Neuron (in vitro differentiated cells): ENCODE results near the gene PSMB3.

Source experiments
- H2AFZ ChIP-seq: one replicate; pipeline ENCODE4 v1.6.1; 2013; ENCODE audit warnings: low read depth, mild to moderate bottlenecking, inconsistent platforms, low read length, moderate library complexity
- H3K27me3 ChIP-seq: one replicate; pipeline ENCODE4 v1.6.1; 2013; ENCODE audit warnings: low read length; ENCODE audit not compliant: insufficient read depth
- H3K36me3 ChIP-seq: one replicate; pipeline ENCODE4 v1.6.1; 2013; ENCODE audit warnings: low read length; ENCODE audit not compliant: insufficient read depth
- H3K4me1 ChIP-seq: one replicate; pipeline ENCODE4 v1.6.1; 2013; ENCODE audit warnings: low read length; ENCODE audit not compliant: insufficient read depth
- H3K4me3 ChIP-seq: 2 replicates; pipeline ENCODE4 v1.5.1; 2013; ENCODE audit warnings: mild to moderate bottlenecking, low read length, moderate library complexity
- H3K9me3 ChIP-seq: one replicate; pipeline ENCODE4 v1.6.1; 2013; ENCODE audit warnings: low read length

The PSMB3 gene

DNA sequence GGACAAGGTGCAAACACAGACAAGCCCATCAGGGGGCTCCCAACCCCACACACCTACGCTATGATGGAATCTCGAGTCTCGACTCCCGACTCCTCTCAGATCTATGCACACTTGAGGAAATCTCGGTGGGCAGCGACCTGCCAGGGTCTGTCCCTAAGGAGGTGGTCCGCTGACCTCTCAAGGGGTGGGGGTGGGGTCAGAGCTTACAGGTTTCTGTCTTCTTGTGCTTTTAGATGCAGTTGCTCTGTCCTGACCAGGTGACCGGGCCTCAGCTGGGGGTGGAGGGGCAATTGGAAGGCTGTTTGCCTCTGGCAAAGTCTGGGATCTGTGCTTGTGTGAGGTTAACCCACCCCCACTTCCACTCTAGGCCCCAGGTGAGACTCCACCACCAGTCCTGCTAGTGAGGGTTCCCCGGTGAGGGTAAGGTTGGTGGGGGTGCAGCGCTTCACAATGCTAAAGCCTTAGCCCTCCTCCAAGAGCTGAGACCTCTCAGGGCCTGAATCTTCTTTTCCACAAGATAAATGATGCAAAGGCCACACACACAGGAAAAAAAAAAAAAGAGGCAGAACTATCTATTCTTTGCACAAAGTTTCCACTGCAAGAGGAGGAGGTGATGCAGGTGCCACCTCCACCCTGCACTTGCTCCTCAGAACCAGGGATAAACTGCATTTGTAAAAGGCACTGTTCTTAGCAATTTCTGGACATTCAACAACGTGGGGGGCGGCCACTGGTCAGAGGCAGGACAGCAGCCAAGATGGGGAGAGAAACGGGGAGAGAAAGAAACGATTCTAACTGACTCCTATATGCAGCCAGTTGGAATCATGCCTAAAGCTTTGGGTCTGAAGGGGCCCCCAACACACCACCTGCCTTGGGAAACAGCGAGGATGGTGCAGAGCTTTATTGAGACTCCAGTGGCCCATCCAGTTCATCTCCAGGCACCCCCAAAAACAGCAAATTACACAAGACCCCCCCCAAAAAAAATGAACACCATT is 18.3 kb upstream of the PSMB3 start:
- Histone ChIP-seq H3K9me3 (no peaks in the 10 kb centered on the region), H2AFZ (no peak overlapping the region), H3K36me3 (peaks cover 50% of the 10 kb centered on the region), H3K4me1 (peaks cover 16% of the 10 kb centered on the region), H3K4me3 (no peak overlapping the region), H3K27me3 (no peaks in the 10 kb centered on the region)

DNA sequence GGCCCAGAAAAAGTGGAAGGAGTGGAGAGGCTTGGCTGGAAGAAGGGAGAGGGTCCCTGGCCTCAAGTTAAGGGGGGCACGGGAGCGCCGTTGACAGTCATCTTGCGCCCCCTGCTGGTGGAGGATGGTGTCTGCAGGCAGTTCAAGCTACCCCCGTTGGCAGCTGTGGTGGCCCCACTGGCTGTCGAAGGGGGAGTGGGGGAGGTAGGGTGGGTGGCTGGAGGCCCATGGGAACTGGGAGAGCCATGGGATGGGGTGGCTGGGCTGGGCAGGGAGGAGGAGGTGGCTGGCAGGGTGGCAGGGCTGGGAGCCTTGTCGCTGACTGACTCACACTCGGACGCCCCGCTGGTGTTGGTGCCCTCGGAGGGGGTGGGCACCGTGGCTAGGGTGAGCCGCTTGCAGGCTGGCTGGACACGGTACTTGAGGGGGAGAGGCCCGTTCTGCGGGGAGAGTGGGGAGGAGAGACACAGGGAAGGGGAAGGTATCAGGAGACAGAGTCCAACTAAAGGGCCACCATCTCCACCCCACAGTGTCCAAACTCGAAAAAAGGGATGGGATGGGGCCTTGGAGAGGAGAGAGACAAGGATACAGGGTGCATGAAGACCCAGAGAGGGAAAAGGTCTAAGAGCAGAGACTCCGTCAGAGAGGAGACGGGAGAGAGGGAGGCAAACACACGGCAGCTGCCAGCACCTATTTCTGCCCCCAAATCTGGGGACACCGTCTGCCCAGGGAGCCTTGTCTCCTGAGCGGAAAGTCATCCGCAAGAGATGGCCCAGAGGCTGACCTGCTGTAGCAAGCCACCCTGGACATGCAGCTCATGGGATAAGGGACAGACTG is 17.2 kb upstream of the PSMB3 start:
- Histone ChIP-seq H3K27me3 (no peaks in the 10 kb centered on the region), H3K9me3 (no peaks in the 10 kb centered on the region), H3K4me1 (peaks cover 9% of the 10 kb centered on the region), H2AFZ (no peak overlapping the region), H3K4me3 (no peak overlapping the region), H3K36me3 (peaks cover 56% of the 10 kb centered on the region)

DNA sequence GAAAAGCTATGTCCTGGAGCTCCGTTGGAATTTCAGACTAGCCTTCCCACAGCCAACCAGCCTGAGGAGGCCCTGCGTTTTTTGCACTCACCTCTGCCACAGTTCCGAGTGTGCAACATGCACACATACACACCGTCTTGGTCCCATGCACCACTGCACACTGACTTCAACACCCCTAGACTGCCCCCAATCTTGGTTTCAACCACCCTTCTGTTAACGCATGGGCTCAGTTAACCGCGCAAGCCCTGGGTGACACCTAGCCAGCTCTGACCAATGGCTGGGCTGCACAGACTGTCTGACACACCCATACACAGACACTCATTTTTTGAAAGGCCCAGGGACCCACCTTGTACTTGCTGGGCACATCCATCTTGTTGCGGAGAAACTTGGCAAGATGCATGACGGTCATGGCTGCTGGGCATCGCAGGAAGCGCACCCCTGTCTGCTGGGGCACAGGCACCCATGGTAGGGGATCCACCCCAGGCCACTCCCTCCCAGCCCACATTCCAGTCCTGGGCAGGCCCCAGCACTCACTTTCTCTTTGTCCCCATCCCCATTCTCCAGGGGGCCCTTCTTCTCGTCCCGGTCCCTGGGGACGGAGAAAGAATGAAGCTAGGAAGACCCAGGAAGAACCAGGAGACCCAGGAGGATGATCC is 14.4 kb upstream of the PSMB3 start:
- H3K4me1 ChIP-seq, result peaks cover 22% of the 10 kb centered on the region
- no peaks in the 10 kb centered on the region for H3K27me3 ChIP-seq
- H3K4me3 ChIP-seq, result no peak overlapping the region
- H3K9me3 ChIP-seq, result no peaks in the 10 kb centered on the region
- no peak overlapping the region for H2AFZ ChIP-seq
- H3K36me3 ChIP-seq, result peaks cover 54% of the 10 kb centered on the region

DNA sequence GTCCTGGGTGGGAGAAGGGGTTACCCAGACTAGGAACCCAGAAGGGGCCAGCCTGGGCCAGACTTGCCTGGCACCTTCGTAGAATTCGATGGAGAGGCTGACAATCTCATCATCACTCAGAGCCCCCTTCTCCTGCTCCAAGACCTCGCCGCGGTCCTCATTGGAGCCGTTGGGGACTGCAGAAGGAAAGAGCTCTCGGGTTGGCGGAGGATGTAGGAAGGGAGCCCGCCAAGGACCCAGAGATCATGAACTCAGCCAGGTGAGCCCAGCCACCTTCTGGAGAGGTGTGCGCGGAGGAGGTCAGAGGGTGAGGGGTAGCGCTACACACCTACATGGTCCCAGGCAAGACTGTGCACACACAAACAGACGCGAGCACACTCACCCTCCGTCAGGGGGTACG is 13.9 kb upstream of the PSMB3 start:
- Histone ChIP-seq H3K4me1 (peaks cover 28% of the 10 kb centered on the region), H3K36me3 (peaks cover 54% of the 10 kb centered on the region), H3K4me3 (no peak overlapping the region), H3K27me3 (no peaks in the 10 kb centered on the region), H3K9me3 (no peaks in the 10 kb centered on the region), H2AFZ (no peak overlapping the region)

DNA sequence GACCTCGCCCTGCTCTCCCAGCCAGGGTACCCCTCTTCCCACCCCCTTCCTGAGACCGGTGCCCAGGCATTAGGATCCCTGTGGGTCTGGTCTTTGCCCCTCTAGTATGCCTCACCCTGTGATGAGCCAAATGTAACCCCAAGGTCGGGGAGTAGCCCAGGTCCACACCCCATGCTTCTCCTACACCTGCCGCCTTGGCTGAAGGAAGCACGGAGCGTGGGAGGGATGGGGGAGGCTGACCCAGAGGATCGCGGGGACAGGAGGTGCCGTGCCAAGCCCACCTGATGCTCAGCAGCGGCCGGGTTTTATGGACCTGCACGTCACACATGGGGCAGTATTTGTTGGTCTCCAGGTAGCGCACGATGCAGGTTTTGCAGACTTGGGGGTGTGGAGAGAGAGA is 13.2 kb upstream of the PSMB3 start:
- no peak overlapping the region for H2AFZ ChIP-seq
- no peaks in the 10 kb centered on the region for H3K27me3 ChIP-seq
- H3K4me3 ChIP-seq, result no peak overlapping the region
- H3K9me3 ChIP-seq, result no peaks in the 10 kb centered on the region
- H3K4me1 ChIP-seq, result peaks cover 32% of the 10 kb centered on the region
- H3K36me3 ChIP-seq, result peaks cover 50% of the 10 kb centered on the region

DNA sequence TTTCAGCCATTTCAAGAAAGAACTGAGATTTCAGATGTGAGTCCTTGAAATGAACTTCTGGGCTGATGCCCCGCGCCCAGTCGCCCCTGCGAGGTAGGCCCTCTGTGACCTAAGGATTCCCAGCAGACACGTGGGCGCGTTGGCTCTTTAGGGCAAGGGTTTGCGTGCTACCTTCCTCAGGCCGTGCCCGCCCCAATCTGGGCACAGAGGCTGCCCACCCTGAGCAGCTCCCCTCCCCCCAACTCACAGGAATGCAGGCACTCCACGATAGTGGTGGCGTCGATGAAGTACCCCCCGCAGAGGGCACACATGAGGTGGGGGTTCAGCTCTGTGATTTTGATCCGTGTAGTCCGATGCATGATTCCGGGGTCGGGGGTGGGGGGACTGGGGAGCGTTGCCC is 12.5 kb upstream of the PSMB3 start:
- Histone ChIP-seq H3K4me3 (no peak overlapping the region), H3K36me3 (peaks cover 45% of the 10 kb centered on the region), H2AFZ (no peak overlapping the region), H3K27me3 (no peaks in the 10 kb centered on the region), H3K4me1 (peaks cover 32% of the 10 kb centered on the region), H3K9me3 (no peaks in the 10 kb centered on the region)

DNA sequence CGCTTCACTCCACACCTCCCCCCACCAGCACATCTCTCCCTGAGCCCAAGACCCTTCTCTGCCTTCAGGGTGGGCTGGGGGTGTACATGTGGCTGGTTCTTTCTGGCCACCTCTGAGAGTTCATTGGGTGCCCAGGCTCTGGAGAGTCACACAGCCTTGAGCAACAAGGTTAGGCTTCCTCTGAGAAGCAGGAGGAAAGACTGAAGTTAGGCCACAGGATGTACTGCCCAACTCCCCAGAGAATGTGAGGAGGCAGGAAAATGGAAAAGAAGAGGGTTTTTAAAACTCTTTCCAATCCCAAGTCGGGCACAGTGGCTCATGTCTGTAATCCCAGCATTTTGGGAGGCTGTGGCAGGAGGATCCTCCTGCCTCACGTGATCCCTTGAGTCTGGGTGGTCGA is 11.7 kb upstream of the PSMB3 start:
- H3K9me3 ChIP-seq, result no peaks in the 10 kb centered on the region
- H3K4me1 ChIP-seq, result peaks cover 35% of the 10 kb centered on the region
- no peak overlapping the region for H2AFZ ChIP-seq
- H3K27me3 ChIP-seq, result no peaks in the 10 kb centered on the region
- no peak overlapping the region for H3K4me3 ChIP-seq
- peaks cover 38% of the 10 kb centered on the region for H3K36me3 ChIP-seq

DNA sequence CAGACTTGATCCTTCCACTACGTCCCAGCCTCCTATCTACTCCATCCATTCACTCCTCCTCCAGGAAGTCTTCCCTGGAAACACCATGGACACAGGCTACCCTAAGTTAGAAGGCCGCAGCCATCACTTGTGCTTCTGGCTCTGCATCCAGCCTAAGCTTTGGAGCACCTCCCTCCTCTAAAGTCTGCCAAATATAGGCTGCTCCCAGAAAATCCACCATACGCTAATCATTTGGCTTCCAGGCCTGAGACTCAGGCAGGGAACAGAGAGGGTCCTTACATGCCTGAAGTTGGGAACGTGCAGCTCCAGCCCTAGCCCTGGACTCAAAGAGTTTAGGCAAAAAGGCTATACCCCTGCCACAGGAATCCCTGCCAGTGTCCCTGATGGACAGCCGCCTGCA is 11.1 kb upstream of the PSMB3 start:
- H3K36me3 ChIP-seq, result peaks cover 32% of the 10 kb centered on the region
- no peak overlapping the region for H3K4me3 ChIP-seq
- no peaks in the 10 kb centered on the region for H3K27me3 ChIP-seq
- H3K4me1 ChIP-seq, result peaks cover 42% of the 10 kb centered on the region
- H3K9me3 ChIP-seq, result no peaks in the 10 kb centered on the region
- H2AFZ ChIP-seq, result no peak overlapping the region

DNA sequence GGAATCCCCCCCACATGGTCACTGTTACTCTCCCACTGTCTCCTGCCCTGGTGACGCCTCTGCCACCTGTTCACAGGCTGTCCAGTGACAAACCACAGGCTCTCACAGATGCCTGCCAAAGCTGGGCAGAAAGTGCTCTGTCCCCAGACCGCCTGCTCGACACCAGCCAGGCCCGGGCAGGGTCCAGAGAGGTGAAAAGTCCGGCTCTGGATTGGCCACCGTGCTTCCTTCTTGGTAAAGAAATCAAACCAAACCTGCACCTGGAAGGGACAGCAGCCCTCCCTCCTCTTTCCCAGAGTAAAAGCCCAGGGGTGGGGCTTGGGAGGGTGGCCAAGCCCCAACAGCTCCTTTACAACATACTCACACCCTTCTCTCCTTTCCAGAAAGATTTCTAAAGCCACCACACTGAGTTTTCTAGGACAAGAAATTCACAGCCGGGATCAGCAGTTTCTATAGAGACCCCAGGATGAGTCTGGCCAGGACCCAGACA is 10.6 kb upstream of the PSMB3 start:
- no peak overlapping the region for H3K4me3 ChIP-seq
- H3K9me3 ChIP-seq, result no peaks in the 10 kb centered on the region
- H3K4me1 ChIP-seq, result peaks cover 47% of the 10 kb centered on the region
- H3K36me3 ChIP-seq, result peaks cover 32% of the 10 kb centered on the region
- no peak overlapping the region for H2AFZ ChIP-seq
- no peaks in the 10 kb centered on the region for H3K27me3 ChIP-seq

DNA sequence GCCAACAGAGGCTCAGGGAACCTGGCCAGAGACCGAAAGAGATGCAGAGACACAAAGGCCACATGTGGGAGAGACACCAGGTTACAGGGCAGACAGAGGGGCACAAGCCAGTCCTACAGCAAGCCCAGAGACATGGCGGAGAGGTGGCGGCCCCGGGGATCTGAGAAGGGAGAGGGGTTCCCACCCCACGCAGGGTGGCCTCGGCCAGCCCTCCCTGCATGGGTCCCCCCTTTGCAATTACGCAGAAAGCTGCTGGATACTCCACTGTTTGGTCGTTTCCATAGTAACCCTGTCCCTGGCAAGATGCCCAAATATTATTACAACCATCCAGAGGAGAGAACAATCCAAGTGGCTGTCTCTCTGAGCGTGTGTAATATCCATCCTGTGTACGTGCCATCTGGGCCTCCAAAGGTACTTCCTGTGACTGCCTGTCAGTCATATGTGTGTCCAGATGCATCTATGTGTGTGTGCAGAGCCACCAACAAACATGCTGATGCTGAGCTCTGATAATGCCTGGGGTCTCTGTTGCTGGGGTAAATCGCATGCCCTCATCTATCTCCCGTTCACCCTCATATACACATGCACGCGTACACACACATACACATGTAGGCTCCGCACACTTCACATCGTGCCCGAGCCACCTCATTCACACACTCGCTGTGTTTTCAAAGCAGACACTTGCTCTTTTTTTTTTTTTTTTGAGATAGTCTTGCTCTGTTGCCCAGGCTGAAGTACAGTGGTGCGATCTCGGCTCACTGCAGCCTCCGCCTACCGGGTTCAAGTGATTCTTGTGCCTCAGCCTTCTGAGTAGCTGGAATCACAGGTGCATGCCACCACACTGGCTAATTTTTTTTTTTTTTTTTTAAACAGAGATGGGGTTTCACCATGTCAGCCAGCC is 9.9 kb upstream of the PSMB3 start:
- peaks cover 27% of the 10 kb centered on the region for H3K36me3 ChIP-seq
- no peaks in the 10 kb centered on the region for H3K9me3 ChIP-seq
- H3K4me3 ChIP-seq, result no peak overlapping the region
- H3K4me1 ChIP-seq, result peaks cover 49% of the 10 kb centered on the region
- no peaks in the 10 kb centered on the region for H3K27me3 ChIP-seq
- no peak overlapping the region for H2AFZ ChIP-seq

DNA sequence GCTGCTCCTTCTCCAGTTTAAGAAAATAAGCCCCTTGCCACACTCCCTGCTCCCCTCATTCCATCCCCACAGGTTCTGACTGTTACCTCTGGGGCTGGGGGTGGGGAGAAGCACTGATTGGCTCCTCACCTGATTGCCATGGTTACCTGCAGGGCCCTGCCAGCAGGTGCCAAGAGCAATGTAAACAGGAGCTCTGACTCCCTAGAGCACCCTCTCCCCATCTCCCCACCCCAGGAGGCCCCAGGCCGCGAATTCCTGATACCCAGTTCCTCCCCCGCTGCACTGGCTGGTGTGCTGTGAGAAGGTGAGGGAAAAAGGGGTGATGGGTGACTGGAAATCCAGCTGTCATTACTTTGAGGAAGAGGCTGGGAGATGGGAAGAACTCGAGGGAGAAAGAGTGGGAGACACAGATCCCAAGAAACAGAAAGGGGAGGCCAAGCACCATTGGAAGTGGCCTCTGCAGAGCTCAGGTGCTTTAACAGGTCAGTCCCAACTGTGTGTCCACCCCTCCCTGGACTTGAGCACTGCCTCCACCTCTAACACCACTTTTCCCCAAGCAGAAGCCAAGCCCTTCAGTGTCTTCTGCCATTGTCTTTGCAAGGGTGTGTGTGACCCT is 8.9 kb upstream of the PSMB3 start:
- Histone ChIP-seq H3K4me3 (no peak overlapping the region), H2AFZ (no peak overlapping the region), H3K27me3 (no peaks in the 10 kb centered on the region), H3K9me3 (no peaks in the 10 kb centered on the region), H3K4me1 (peaks cover 49% of the 10 kb centered on the region), H3K36me3 (peaks cover 18% of the 10 kb centered on the region)

DNA sequence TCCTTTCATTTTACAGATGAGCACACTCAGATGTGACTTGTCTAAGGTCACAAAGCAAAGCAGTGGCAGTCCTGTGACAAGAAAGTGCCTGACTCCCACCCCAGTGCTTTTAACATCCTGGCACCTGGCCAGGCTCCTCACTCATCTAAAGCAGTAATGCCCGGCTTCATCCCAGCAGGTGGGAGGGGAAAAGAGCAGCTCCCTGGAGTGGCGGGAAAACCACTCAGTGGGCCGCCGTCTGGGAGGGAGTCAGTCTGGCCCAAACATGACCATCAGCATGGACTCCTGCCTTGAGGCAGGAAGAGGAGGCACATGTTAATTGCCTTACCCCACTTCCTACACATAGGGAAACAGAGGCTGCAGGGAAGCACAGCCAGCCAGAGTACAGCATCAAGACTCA is 7.0 kb upstream of the PSMB3 start:
- no peaks in the 10 kb centered on the region for H3K9me3 ChIP-seq
- no peaks in the 10 kb centered on the region for H3K27me3 ChIP-seq
- no peak overlapping the region for H2AFZ ChIP-seq
- H3K36me3 ChIP-seq, result peaks cover 7% of the 10 kb centered on the region
- peaks cover 52% of the 10 kb centered on the region for H3K4me1 ChIP-seq
- H3K4me3 ChIP-seq, result peak overlapping the region; percentile 67
